Measurements from ENCODE around the gene SMAD1. TPM values are rescaled to one million over a fixed set of nuclear protein-coding genes. Genes with fewer than 3 reads are reported as not detected.

SMAD1 gene
- total RNA-seq, 1 experiment from 2014 or later, result 23.0 TPM

- Histone ChIP-seq H3K4me2 (ENCODE audit: low read length) (no peak overlapping the region), H2AFZ (ENCODE audit: low read depth, low read length, poor library complexity, severe bottlenecking) (no peak overlapping the region), H3K9me2 (ENCODE audit: insufficient read depth) (no peaks in the 10 kb centered on the region), H3K27me3 (ENCODE audit: insufficient read depth, low read length) (no peaks in the 10 kb centered on the region), H4K20me1 (ENCODE audit: insufficient read depth) (no peaks in the 10 kb centered on the region), H3K9ac (ENCODE audit: low read length) (no peak overlapping the region), H3K4me3 (replicated peaks in 1 of 2; ENCODE audit: low read depth in 1 of 2, low read length in 2 of 2) (no peak overlapping the region), H3K9me3 (ENCODE audit: control insufficient read depth in 1 of 2, insufficient read depth in 1 of 2, low read depth in 1 of 2, low read length in 2 of 2) (no peaks in the 10 kb centered on the region), H3K4me1 (ENCODE audit: control insufficient read depth in 1 of 2, insufficient read depth in 2 of 2, low read length in 2 of 2) (no peaks in the 10 kb centered on the region), H3K36me3 (ENCODE audit: control insufficient read depth in 1 of 2, insufficient read depth in 2 of 2, low read length in 2 of 2) (no peaks in the 10 kb centered on the region), H3K27ac (ENCODE audit: low read depth, low read length) (no peak overlapping the region), H3K79me2 (ENCODE audit: insufficient read depth, low read length) (peaks cover 4% of the 10 kb centered on the region)
- ChIA-PET POLR2A (no interaction called here), CTCF (no interaction called here), RAD21 (ENCODE audit: low non-redundant PET in 1 of 2, low total read pairs in 2 of 2, uncharacterized antibody in 2 of 2, unreplicated experiment in 2 of 2) (no interaction called here)
- no TSS peak for BruUV-seq (replicated peaks)
- ATAC-seq (no peak), DNase-seq (ENCODE audit: low read depth, low spot score) (no peak)
- intact Hi-C loops (cut with micrococcal nuclease), result no loop called here
- no peak for TF ChIP-seq REST (IDR thresholded peaks at IDR 0.05; ENCODE audit: low read depth)
- TF ChIP-seq CBX3 (IDR thresholded peaks at IDR 0.05; ENCODE audit: low read depth), result no peak
- TF ChIP-seq ATF3 (IDR thresholded peaks at IDR 0.05), result no peak
- no peak for TF ChIP-seq FOSL1 (IDR thresholded peaks at IDR 0.05; ENCODE audit: low read depth)
- no peak for TF ChIP-seq EZH2 (IDR thresholded peaks at IDR 0.05)
- TF ChIP-seq SP1 (IDR thresholded peaks at IDR 0.05; ENCODE audit: low read depth), result no peak
These were observed 48.5 kb downstream of the SMAD1 start for GRCh38 chr4:145530189-145530588.

- RAD21 ChIA-PET (ENCODE audit: low non-redundant PET in 1 of 2, low total read pairs in 2 of 2, uncharacterized antibody in 2 of 2, unreplicated experiment in 2 of 2), result no interaction called here
- Histone ChIP-seq H3K27me3 (ENCODE audit: insufficient read depth, low read length) (no peaks in the 10 kb centered on the region), H3K9me2 (ENCODE audit: insufficient read depth) (no peaks in the 10 kb centered on the region), H2AFZ (ENCODE audit: low read depth, low read length, poor library complexity, severe bottlenecking) (no peak overlapping the region), H3K4me2 (ENCODE audit: low read length) (no peak overlapping the region), H3K4me1 (ENCODE audit: control insufficient read depth in 1 of 2, insufficient read depth in 2 of 2, low read length in 2 of 2) (no peaks in the 10 kb centered on the region), H3K27ac (ENCODE audit: low read depth, low read length) (no peak overlapping the region), H3K9ac (ENCODE audit: low read length) (no peak overlapping the region), H4K20me1 (ENCODE audit: insufficient read depth) (no peaks in the 10 kb centered on the region), H3K36me3 (ENCODE audit: control insufficient read depth in 1 of 2, insufficient read depth in 2 of 2, low read length in 2 of 2) (no peaks in the 10 kb centered on the region), H3K4me3 (replicated peaks in 1 of 2; ENCODE audit: low read depth in 1 of 2, low read length in 2 of 2) (no peak overlapping the region), H3K9me3 (ENCODE audit: control insufficient read depth in 1 of 2, insufficient read depth in 1 of 2, low read depth in 1 of 2, low read length in 2 of 2) (no peaks in the 10 kb centered on the region), H3K79me2 (ENCODE audit: insufficient read depth, low read length) (peaks cover 5% of the 10 kb centered on the region)
- CTCF ChIA-PET, result no interaction called here
- intact Hi-C loops (cut with micrococcal nuclease), result no loop called here
- no TSS peak for BruUV-seq (replicated peaks)
- POLR2A ChIA-PET, result no interaction called here
- ATAC-seq (no peak), DNase-seq (ENCODE audit: low read depth, low spot score) (no peak)
- TF ChIP-seq CTCF (IDR thresholded peaks at IDR 0.05 in 2 of 3, conservative IDR thresholded peaks at IDR 0.05 in 1 of 3; ENCODE audit: borderline replicate concordance in 1 of 3, insufficient read depth in 1 of 3, low read depth in 2 of 3, low read length in 2 of 3) (no peak), FOSL1 (IDR thresholded peaks at IDR 0.05; ENCODE audit: low read depth) (no peak), ZFX (IDR thresholded peaks at IDR 0.05) (no peak), SIN3A (IDR thresholded peaks at IDR 0.05; ENCODE audit: low read depth) (no peak), EGR1 (IDR thresholded peaks at IDR 0.05; ENCODE audit: low read depth) (no peak), CEBPB (IDR thresholded peaks at IDR 0.05; ENCODE audit: low read depth) (no peak), RAD21 (IDR thresholded peaks at IDR 0.05; ENCODE audit: low read depth) (no peak), ZBTB33 (IDR thresholded peaks at IDR 0.05; ENCODE audit: extremely low read depth, insufficient replicate concordance, low read length) (no peak), ATF3 (IDR thresholded peaks at IDR 0.05) (no peak)
These were observed 49.0 kb downstream of the SMAD1 start for GRCh38 chr4:145530662-145531061.

All from HCT116 (cell line).